ENCODE data around the gene SUN2. TPM values are rescaled to one million over a fixed set of nuclear protein-coding genes. Genes with fewer than 3 reads are reported as not detected.
A peak's percentile ranks its signal among the peaks of the same experiment; 100 is the strongest.

Gene SUN2
- total and polyA plus RNA-seq, 2 of the 13 experiments (the other 11 are each of a cell fraction or from before 2014, with no cell fraction given): 45.6 to 56.6 TPM

GRCh38 chr22:38705235-38706100, 50.3 kb downstream of the SUN2 start, which contains the start of gene GTPBP1 (continued):
- TF ChIP-seq, protein P1, sequence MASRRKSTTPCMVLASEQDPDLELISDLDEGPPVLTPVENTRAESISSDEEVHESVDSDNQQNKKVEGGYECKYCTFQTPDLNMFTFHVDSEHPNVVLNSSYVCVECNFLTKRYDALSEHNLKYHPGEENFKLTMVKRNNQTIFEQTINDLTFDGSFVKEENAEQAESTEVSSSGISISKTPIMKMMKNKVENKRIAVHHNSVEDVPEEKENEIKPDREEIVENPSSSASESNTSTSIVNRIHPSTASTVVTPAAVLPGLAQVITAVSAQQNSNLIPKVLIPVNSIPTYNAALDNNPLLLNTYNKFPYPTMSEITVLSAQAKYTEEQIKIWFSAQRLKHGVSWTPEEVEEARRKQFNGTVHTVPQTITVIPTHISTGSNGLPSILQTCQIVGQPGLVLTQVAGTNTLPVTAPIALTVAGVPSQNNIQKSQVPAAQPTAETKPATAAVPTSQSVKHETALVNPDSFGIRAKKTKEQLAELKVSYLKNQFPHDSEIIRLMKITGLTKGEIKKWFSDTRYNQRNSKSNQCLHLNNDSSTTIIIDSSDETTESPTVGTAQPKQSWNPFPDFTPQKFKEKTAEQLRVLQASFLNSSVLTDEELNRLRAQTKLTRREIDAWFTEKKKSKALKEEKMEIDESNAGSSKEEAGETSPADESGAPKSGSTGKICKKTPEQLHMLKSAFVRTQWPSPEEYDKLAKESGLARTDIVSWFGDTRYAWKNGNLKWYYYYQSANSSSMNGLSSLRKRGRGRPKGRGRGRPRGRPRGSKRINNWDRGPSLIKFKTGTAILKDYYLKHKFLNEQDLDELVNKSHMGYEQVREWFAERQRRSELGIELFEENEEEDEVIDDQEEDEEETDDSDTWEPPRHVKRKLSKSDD (CRISPR knock-in tag; IDR thresholded peaks at IDR 0.05; ENCODE audit: low read depth): no peak
- TF ChIP-seq SIX4 (CRISPR knock-in tag; IDR thresholded peaks at IDR 0.05) (peak; percentile 52; the same call in 1 of the 2 replicates), NPAS2 (CRISPR knock-in tag; IDR thresholded peaks at IDR 0.05; ENCODE audit: borderline replicate concordance) (no peak), ZMAT3 (CRISPR knock-in tag; conservative IDR thresholded peaks at IDR 0.05) (no peak), KDM3A (CRISPR knock-in tag; IDR thresholded peaks at IDR 0.05; ENCODE audit: low read depth) (no peak), ZNF33B (CRISPR knock-in tag; IDR thresholded peaks at IDR 0.05) (no peak), SNAPC2 (CRISPR knock-in tag; IDR thresholded peaks at IDR 0.05) (peak; percentile 82; the same call in 1 of the 2 replicates), HES4 (CRISPR knock-in tag; IDR thresholded peaks at IDR 0.05; ENCODE audit: borderline replicate concordance) (no peak), SIN3A (IDR thresholded peaks at IDR 0.05; ENCODE audit: borderline replicate concordance, low read depth, low read length) (0 out of 2 replicates have a peak, but pooled peaks have one; percentile 48), CCAR2 (optimal IDR thresholded peaks at IDR 0.05; ENCODE audit: low read depth, low read length) (no peak), NCOA5 (CRISPR knock-in tag; IDR thresholded peaks at IDR 0.05) (no peak), ATAD3A (CRISPR knock-in tag; IDR thresholded peaks at IDR 0.05) (no peak), NFIB (CRISPR knock-in tag; IDR thresholded peaks at IDR 0.05; ENCODE audit: borderline replicate concordance) (no peak), HHEX (CRISPR knock-in tag; IDR thresholded peaks at IDR 0.05) (no peak), STAT5B (CRISPR knock-in tag; IDR thresholded peaks at IDR 0.05) (no peak), FLYWCH1 (CRISPR knock-in tag; IDR thresholded peaks at IDR 0.05) (no peak), ATM (IDR thresholded peaks at IDR 0.05; ENCODE audit: borderline replicate concordance) (no peak)
- TF ChIP-seq, protein P2, sequence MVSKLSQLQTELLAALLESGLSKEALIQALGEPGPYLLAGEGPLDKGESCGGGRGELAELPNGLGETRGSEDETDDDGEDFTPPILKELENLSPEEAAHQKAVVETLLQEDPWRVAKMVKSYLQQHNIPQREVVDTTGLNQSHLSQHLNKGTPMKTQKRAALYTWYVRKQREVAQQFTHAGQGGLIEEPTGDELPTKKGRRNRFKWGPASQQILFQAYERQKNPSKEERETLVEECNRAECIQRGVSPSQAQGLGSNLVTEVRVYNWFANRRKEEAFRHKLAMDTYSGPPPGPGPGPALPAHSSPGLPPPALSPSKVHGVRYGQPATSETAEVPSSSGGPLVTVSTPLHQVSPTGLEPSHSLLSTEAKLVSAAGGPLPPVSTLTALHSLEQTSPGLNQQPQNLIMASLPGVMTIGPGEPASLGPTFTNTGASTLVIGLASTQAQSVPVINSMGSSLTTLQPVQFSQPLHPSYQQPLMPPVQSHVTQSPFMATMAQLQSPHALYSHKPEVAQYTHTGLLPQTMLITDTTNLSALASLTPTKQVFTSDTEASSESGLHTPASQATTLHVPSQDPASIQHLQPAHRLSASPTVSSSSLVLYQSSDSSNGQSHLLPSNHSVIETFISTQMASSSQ (IDR thresholded peaks at IDR 0.05; ENCODE audit: low read depth): no peak
- TF ChIP-seq, protein P2 (CRISPR knock-in tag; IDR thresholded peaks at IDR 0.05; ENCODE audit: borderline replicate concordance): 0 out of 2 replicates have a peak, but pooled peaks have one; percentile 18
- TF ChIP-seq, protein P3, sequence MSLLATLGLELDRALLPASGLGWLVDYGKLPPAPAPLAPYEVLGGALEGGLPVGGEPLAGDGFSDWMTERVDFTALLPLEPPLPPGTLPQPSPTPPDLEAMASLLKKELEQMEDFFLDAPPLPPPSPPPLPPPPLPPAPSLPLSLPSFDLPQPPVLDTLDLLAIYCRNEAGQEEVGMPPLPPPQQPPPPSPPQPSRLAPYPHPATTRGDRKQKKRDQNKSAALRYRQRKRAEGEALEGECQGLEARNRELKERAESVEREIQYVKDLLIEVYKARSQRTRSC (CRISPR knock-in tag; IDR thresholded peaks at IDR 0.05; ENCODE audit: low read depth): no peak
- TF ChIP-seq, protein P4, sequence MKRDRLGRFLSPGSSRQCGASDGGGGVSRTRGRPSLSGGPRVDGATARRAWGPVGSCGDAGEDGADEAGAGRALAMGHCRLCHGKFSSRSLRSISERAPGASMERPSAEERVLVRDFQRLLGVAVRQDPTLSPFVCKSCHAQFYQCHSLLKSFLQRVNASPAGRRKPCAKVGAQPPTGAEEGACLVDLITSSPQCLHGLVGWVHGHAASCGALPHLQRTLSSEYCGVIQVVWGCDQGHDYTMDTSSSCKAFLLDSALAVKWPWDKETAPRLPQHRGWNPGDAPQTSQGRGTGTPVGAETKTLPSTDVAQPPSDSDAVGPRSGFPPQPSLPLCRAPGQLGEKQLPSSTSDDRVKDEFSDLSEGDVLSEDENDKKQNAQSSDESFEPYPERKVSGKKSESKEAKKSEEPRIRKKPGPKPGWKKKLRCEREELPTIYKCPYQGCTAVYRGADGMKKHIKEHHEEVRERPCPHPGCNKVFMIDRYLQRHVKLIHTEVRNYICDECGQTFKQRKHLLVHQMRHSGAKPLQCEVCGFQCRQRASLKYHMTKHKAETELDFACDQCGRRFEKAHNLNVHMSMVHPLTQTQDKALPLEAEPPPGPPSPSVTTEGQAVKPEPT (CRISPR knock-in tag; IDR thresholded peaks at IDR 0.05; ENCODE audit: low read depth): 0 out of 2 replicates have a peak, but pooled peaks have one; percentile 31

All from HepG2 (cell line).